Measurements from ENCODE around the gene PACS2. TPM values are rescaled to one million over a fixed set of nuclear protein-coding genes. Genes with fewer than 3 reads are reported as not detected.

The PACS2 gene
- total and polyA plus RNA-seq, 2 of the 8 experiments (the other 6 are each of a cell fraction or from before 2014, with no cell fraction given), result 38.0 to 62.8 TPM

GRCh38 chr14:105387530-105387922 is 73.0 kb downstream of the PACS2 start (continued):
- TF ChIP-seq RXRA (IDR thresholded peaks at IDR 0.05; ENCODE audit: insufficient read depth, low read depth, low read length) (no peak), SIX5 (IDR thresholded peaks at IDR 0.05; ENCODE audit: low read depth, low read length) (no peak), BCL11A (IDR thresholded peaks at IDR 0.05; ENCODE audit: low read depth in 2 of 2, low read length in 2 of 2) (no peak)

Data from H1 (cell line).